ENCODE results near the gene CHTF18.

- no peak for TF ChIP-seq POLR2A (IDR thresholded peaks at IDR 0.05)
- no peak for TF ChIP-seq CTCF (IDR thresholded peaks at IDR 0.05)
- TF ChIP-seq EP300 (IDR thresholded peaks at IDR 0.05), result no peak
Measured at GRCh38 chr16:797686-798085, 9.3 kb downstream of the CHTF18 start.
